GM18502 (cell line): ENCODE measurements around the gene TNPO2.

Source experiments
- ATAC-seq: cut with Tn5 transposase; IDR thresholded peaks from one replicate; pipeline ENCODE4 v1.9.1; 2021; ENCODE audit warnings: mild to moderate bottlenecking; ENCODE audit not compliant: unreplicated experiment, poor library complexity

Gene TNPO2

DNA sequence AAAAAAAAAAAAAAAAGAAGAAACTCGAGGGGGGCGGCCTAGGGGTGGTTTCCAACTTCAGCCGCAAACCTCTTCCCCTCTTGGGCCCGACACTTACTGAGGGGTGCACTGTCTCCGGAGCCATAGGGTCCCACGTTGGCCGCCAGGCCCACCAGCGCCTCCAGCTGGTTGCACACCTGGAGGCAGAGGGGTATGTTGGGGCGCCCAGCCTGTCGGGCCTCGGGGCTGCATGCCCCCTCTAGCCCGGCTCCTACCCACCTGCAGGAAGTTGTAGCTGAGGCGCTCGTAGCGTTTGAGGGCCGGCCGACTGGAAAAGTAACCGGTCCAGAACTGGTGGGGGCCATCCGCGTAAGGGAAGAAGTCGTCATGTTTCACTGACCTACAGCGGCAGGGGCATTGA, 65.8 kb downstream of the TNPO2 start:
- no peak for ATAC-seq

DNA sequence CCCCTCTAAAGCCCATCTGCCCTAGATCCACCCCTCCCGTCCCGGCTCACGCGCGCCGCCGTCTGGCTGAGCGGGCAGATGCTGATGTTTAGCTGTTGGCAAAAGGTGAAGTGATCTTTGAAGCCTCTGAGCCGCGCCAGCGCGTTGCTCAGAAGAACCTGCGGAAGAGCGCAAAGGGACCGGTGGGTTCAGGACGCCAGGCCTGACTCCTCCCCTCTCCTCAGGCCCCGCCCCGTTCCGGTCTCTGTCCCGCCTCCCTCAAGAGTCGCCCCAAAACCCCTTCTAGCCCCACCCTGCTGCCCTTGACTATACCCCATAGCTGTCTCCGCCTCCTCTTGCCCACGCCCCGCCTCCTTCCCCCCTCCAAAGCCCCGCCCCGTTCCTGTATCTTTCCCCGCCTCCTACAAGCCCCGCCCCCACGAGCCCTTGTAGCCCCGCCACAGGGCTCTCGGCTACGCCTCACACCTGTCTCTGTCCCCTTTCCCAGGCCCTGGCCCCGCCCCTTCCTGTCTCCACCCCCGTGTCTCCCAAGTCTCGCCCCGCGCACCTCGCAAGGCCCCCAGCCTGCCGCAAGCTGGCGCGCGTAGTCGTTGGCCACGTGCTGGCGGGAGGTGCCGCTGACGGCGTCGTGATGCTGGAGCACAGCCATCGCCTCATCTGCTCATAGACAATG, 66.7 kb downstream of the TNPO2 start:
- no peak for ATAC-seq

DNA sequence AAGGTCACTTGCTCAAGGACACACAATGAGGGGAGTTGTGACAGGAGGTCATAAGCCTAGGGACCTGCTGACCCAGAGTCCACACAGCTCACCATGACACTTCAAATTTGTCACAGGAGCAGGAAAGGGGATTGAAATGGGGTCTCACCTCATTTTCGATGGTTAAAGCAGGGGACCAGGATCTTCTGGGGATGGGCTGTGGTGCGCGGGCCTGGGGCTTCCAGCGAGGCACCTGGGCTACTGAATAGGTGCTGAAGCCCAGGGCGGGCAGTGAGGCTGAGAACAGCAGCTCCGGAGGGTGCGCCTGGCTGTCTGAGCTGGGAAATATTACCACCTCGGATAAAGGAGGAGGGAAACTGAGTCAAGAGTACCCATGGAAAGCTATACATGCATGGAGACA, 68.2 kb downstream of the TNPO2 start:
- ATAC-seq, result no peak

DNA sequence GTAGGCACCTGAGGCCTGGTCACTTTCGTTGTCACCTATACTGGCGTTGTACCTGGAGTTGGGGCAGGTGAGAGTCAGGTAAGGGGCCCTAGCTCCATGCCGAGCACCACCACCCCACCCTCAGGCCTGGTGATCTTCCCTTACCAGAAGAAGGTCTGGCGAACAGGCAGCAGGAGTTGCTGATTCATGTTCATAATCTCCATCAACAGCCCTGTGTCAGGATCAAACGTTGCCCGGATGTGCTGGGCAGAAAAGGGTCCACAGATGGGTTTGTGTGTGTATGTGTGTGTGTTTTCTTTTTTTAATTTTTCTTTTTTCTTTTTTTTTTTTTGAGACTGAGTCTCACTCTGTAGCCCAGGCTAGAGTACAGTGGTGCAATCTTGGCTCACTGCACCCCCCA, 71.5 kb downstream of the TNPO2 start:
- ATAC-seq, result no peak

DNA sequence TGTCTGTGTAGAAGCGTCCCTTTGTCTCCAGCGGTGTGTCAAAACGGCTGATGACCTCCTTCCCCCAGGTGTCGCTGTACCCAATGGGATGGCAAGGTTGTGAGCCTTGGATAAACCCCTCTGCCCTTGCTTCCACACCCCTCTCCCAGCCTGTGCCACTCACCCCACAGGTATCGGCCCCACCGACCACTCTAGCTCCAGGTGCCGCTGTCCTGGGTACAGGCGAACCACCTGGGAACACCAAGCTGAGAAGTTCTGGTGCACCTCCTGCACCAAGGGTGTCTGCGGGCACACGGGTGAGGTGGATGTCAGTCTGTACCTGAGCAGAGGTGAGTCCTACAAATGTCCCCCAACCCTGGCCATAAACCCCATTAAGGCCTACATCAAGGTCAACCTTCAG, 73.8 kb downstream of the TNPO2 start:
- no peak for ATAC-seq
